HG03469 (cell line): Measurements from ENCODE around the gene RUFY3.
"Not testable (repeated sequence)": the region's sequence is repeated elsewhere in the genome, so short reads cannot be mapped to it uniquely, and the experiment has no call there.

Source experiments
- ATAC-seq: cut with Tn5 transposase; IDR thresholded peaks from one replicate; pipeline ENCODE4 v1.9.1; 2021; ENCODE audit warnings: mild to moderate bottlenecking, moderate library complexity, moderate number of reproducible peaks; ENCODE audit not compliant: unreplicated experiment

RUFY3 gene

GRCh38 chr4:70769396-70769795, 47.6 kb downstream of the RUFY3 start:
- ATAC-seq = not testable (repeated sequence)

GRCh38 chr4:70772929-70773555, 51.3 kb downstream of the RUFY3 start:
- peak; percentile 65 for ATAC-seq

DNA sequence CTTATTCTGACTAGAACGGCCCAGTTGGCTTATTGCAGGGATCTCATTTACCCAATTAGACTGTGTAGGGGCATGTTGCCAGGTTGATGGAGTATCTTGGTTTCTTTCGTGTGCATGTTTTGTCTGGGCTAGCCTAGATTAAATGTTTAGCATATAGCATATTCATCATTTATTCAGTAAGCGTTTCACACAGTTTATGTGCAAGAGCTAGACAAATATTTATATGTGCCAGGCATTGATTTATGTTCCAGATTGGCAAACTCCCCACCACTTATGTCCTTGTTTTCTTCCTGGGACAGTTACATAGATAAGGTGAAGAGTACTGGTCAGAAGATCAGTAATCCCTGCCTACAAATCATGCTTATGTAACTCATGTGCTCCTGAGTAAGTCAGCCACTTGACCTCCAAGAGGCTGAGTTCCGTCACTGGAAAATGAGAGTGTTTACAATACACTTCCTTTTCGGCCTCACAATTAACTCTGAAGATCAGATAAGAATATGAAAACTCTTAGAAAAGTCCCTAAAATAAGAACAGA, 57.2 kb downstream of the RUFY3 start:
- no peak for ATAC-seq

- ATAC-seq = no peak
Measured at GRCh38 chr4:70783096-70783495, 61.3 kb downstream of the RUFY3 start.

DNA sequence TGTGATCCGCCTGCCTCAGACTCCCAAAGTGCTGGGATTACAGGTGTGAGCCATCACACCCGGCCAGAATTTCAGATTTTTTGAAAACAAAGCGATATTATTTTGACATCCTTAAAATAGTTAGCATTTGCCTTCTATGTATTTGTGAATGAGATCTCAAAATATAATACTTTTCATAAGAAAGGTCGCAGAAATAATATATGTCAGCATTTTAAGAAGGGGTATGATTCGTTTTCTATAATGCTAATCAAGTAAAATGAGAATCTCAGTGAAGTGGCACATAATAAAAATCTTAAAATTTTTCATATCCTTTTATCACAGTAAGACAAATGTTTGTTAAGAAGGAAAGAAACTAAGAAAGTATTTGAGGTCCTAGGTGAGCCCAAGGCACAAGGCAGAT, 65.7 kb downstream of the RUFY3 start:
- no peak for ATAC-seq

DNA sequence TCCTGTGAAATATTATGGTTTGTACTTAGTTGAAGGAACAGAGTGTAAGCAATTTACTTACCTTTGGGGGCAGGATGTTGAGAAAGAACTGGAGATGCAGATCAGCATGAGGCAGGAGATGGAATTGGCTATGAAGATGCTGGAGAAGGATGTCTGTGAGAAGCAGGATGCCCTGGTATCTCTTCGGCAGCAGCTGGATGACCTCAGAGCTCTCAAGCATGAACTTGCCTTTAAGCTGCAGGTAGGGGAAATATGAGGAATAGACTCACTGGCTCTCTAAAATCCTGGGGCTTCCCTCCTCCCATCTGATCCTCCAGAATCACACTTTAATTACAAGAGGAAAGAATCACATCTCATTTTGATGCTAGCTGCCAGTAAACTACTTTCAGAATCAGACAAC, 67.0 kb downstream of the RUFY3 start:
- ATAC-seq = no peak

GRCh38 chr4:70793626-70794025, 71.9 kb downstream of the RUFY3 start:
- ATAC-seq = no peak

- no peak for ATAC-seq
Measured at GRCh38 chr4:70801265-70801809, 79.6 kb downstream of the RUFY3 start.

GRCh38 chr4:70802928-70803580, 81.3 kb downstream of the RUFY3 start:
- ATAC-seq = no peak

DNA sequence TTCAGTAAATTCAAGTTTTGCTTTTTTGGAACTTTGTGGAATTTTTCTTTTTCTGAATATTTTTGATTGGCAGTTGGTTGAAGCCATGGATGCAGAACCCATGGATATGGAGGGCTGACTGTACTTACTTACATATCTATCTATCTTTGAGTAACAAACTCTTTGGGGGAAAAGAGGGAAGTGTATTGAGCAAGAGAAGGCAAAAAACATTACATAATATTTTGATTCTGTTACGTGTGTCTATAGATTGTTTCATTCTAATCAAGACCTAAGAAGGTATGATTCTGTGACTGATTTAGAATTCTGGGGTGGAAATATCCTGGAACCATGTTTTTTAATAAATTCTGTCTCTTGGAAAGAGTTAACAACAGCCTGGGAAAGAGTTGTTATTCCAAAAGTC, 86.4 kb downstream of the RUFY3 start:
- ATAC-seq = no peak

DNA sequence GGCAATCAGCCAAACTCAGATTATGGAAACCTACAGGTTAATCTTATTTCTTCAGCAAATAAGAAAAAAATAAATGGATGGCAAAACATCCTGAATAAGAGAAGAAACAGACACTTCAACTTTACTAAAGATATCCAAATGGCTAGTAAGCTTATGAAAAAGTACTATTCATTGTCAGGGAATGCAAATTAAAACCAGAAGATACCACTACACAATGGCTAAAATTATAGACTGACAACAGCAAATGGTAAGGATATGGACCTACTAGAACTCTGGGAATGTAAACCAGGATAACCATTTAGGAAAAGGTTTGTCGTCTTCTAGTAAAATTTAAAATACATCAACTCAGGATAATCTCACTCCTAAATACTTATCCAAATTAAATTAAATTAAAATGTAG, 93.6 kb downstream of the RUFY3 start:
- ATAC-seq = no peak

DNA sequence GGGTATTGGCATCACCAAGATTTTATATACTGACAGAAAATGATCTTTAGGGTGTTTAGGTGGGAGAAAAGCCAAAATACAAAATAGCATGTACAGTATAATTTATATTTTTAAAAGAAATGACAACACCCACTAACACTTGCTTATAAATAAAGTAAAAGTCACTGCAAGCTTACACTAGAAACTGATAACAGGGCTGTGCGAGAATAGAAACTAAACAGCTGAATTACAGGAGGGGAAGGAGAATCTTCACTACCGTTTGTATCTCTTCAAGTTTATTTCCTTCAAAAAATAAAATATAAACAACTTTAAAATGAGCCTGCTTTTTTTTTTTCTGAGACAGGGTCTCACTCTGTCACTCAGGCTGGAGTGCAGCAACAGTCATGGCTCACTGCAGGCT, 95.1 kb downstream of the RUFY3 start:
- no peak for ATAC-seq

- ATAC-seq = peak; percentile 65
Measured at GRCh38 chr4:70818173-70818855, 96.5 kb downstream of the RUFY3 start.

GRCh38 chr4:70818921-70819320, 97.2 kb downstream of the RUFY3 start:
- no peak for ATAC-seq

DNA sequence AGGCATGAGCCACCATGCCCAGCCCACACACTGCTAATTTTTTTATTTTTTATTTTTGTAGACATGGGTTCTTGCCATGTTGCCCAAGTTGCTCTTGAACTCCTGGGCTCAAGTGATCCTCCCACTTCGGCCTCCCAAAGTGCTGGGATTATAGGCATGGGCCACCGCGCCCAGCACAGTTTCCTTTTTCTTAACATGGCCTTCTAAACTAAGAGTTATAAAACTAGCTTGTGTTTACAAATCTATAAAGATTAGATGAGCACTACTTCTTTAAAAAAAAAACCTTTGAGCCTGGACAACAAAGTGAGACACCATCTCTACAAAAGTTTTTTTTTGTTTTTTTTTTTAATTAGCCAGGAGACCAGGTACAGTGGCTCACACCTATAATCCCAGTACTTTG, 107.3 kb downstream of the RUFY3 start:
- ATAC-seq = no peak

DNA sequence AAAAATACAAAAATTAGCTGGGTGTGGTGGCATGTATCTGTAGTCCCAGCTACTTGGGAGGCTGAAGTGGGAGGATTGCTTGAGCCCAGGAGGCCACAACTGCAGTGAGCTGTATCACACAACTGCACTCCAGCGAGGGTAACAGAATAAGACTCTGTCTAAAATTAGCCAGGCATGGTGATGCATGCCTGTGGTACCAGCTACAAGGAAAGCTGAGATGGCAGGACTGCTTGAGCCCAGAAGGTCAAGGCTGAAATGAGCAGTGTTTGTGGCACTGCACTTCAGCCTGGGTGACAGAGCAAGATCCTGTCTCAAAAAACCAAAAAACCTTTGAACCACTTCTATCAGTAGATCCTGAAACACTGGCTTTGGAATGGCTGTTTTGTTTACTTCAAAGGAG, 107.7 kb downstream of the RUFY3 start:
- ATAC-seq = no peak

- no peak for ATAC-seq
Measured at GRCh38 chr4:70830054-70830453, 108.3 kb downstream of the RUFY3 start.

DNA sequence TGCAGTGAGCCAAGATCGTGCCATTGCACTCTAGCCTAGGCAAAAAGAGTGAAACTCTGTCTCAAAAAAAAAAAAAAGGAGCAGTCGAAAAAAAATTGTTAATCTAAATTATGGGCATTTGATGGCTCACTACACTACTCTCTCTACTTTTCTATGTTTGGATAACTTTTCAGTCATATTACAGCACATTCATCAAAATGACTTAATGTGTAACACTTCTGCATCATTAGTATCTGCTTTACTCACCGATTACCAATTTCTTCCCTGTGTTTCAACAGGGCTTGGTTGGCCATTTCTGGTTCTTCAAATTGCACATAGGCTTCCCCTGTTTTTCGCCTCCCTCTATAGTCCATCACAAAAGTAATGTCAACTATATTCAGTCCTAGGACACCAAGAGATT, 109.5 kb downstream of the RUFY3 start:
- no peak for ATAC-seq

GRCh38 chr4:70833675-70834074, 111.9 kb downstream of the RUFY3 start:
- no peak for ATAC-seq

GRCh38 chr4:70836081-70836480, 114.3 kb downstream of the RUFY3 start:
- ATAC-seq = no peak

- ATAC-seq = no peak
Measured at GRCh38 chr4:70838204-70838603, 116.4 kb downstream of the RUFY3 start.
